Activated naive CD4-positive, alpha-beta T cell treated with anti-CD3 and anti-CD28 coated beads, Interleukin-2, amount 50 U/mL, for 24 hours (primary cell): ENCODE data around the gene SBF2.
"Not testable (repeated sequence)": the region's sequence is repeated elsewhere in the genome, so short reads cannot be mapped to it uniquely, and the experiment has no call there.

Experiments used
- H3K27ac Mint-ChIP-seq: one replicate; pipeline ENCODE4 v1.8.0; 2021; ENCODE audit warnings: mild to moderate bottlenecking, mixed read lengths
- H3K27me3 Mint-ChIP-seq: one replicate; pipeline ENCODE4 v1.8.0; 2021; ENCODE audit warnings: mixed read lengths
- H3K36me3 Mint-ChIP-seq: one replicate; pipeline ENCODE4 v1.8.0; 2021; ENCODE audit warnings: mixed read lengths
- H3K4me1 Mint-ChIP-seq: one replicate; pipeline ENCODE4 v1.8.0; 2021; ENCODE audit warnings: mixed read lengths
- H3K4me3 Mint-ChIP-seq: one replicate; pipeline ENCODE4 v1.8.0; 2021; ENCODE audit warnings: mild to moderate bottlenecking, mixed read lengths
- H3K9me3 Mint-ChIP-seq: one replicate; pipeline ENCODE4 v1.8.0; 2021; ENCODE audit warnings: mixed read lengths

SBF2 gene

GRCh38 chr11:10109806-10110205 lies 184.2 kb downstream of the SBF2 start:
- no peak overlapping the region for H3K27ac Mint-ChIP-seq
- no peak overlapping the region for H3K4me3 Mint-ChIP-seq
- H3K9me3 Mint-ChIP-seq: no peaks in the 10 kb centered on the region
- no peaks in the 10 kb centered on the region for H3K4me1 Mint-ChIP-seq
- H3K36me3 Mint-ChIP-seq: peaks cover 2% of the 10 kb centered on the region
- H3K27me3 Mint-ChIP-seq: no peaks in the 10 kb centered on the region

DNA sequence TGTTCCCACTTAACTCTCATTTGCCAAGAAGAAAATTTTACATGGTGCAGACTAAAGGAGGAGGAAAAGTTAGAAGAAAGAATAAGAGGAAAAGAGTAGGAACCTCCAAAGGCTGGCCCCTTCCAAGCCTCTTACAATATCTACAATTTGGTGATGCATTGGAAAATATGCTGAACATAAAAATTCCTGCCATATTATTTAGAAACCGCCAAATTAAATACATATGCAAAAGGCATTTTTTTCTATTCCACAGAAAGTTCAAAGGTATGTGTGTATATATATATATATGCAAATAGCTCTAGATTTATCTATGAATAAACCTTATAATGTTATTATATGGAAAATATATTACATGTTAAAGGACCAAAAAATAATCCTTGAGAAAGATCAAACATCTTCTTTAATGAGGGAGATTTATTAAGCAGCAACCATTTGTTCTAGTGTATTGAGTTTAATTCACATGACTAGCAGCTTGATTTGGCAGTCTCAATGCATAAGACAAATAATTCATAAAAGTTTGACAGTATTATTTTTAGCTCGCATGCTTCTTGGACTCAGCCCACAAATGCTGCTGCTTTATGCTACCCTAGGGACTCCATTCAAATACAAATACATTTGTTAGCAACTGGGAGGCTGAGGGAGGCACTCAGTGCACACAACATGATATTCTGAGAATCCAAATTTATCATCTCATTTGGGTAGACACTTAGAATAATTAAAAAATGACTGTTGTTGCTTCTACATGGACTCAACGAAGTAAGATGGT lies 184.9 kb downstream of the SBF2 start:
- Mint-ChIP-seq H3K27me3 (no peaks in the 10 kb centered on the region), H3K4me1 (no peaks in the 10 kb centered on the region), H3K9me3 (no peaks in the 10 kb centered on the region), H3K4me3 (no peak overlapping the region), H3K36me3 (peaks cover 4% of the 10 kb centered on the region), H3K27ac (no peak overlapping the region)

DNA sequence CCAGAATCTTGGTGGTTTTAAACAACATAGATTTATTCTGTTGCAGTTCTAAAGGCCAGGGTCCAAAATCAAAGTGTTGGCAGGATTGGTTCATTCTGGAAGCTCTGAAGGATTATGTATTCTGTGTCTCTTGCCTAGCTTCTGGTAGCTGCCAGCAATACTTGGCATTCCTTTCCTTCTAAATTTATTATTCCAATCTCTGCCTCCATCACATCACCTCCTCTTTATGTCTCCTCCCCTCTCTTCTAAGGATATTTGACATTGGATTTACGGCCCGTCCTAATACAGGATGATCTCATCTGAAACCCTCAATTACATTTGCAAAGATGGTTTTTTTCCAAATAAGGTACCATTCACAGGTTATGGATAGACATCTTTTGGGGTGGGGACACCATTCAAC lies 186.5 kb downstream of the SBF2 start:
- H3K27ac Mint-ChIP-seq: no peak overlapping the region
- H3K9me3 Mint-ChIP-seq: no peaks in the 10 kb centered on the region
- peaks cover 5% of the 10 kb centered on the region for H3K36me3 Mint-ChIP-seq
- no peaks in the 10 kb centered on the region for H3K4me1 Mint-ChIP-seq
- H3K27me3 Mint-ChIP-seq: no peaks in the 10 kb centered on the region
- no peak overlapping the region for H3K4me3 Mint-ChIP-seq

- Mint-ChIP-seq H3K27me3 (no peaks in the 10 kb centered on the region), H3K4me1 (no peaks in the 10 kb centered on the region), H3K36me3 (peaks cover 29% of the 10 kb centered on the region), H3K4me3 (no peak overlapping the region), H3K9me3 (peaks cover 15% of the 10 kb centered on the region), H3K27ac (no peak overlapping the region)
Observed at GRCh38 chr11:10097615-10098014, 196.4 kb downstream of the SBF2 start.

DNA sequence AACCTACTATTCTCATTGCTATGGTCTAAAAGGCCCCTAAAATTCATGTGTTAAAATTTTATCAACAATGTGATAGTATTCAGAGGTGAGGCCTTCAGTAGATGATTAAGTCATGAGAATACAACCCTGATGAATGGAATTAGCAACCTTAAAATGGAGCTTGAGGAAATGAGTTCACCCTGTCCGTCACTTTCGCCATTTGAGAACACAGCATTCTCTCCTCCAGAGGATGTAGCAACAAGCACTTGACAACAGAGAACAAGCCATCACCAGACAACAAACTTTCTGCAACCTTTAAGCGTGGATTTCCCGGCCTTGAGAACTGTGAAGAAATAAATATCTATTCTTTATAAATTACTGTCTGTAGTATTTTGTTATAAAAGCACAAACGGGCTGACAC lies 197.0 kb downstream of the SBF2 start:
- no peaks in the 10 kb centered on the region for H3K27me3 Mint-ChIP-seq
- peaks cover 29% of the 10 kb centered on the region for H3K36me3 Mint-ChIP-seq
- peaks cover 15% of the 10 kb centered on the region for H3K9me3 Mint-ChIP-seq
- peaks cover 3% of the 10 kb centered on the region for H3K4me1 Mint-ChIP-seq
- H3K4me3 Mint-ChIP-seq: no peak overlapping the region
- H3K27ac Mint-ChIP-seq: no peak overlapping the region

GRCh38 chr11:10095412-10096208 lies 198.4 kb downstream of the SBF2 start:
- H3K9me3 Mint-ChIP-seq: peaks cover 15% of the 10 kb centered on the region
- H3K36me3 Mint-ChIP-seq: peaks cover 21% of the 10 kb centered on the region
- no peak overlapping the region for H3K4me3 Mint-ChIP-seq
- H3K4me1 Mint-ChIP-seq: peaks cover 10% of the 10 kb centered on the region
- H3K27ac Mint-ChIP-seq: no peak overlapping the region
- no peaks in the 10 kb centered on the region for H3K27me3 Mint-ChIP-seq

DNA sequence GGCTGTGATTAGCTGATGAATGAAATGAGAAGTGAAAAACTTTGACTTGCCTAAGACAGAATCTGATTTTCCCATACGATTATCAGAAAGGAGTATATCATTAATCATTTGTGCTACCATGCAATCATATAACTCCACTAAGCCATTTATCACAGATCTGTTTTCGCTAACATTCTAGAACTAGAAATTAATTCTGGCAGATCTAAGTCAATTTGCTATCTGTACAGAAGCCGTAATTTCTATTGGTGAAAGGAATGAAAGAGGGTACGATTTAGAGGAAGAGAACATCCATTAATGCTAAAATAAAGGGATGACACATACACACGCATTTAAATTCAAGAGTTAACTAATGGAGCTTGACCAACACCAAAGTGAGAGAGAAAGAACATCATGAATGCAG lies 201.6 kb downstream of the SBF2 start:
- Mint-ChIP-seq H3K9me3 (no peaks in the 10 kb centered on the region), H3K36me3 (peaks cover 6% of the 10 kb centered on the region), H3K27me3 (no peaks in the 10 kb centered on the region), H3K4me3 (no peak overlapping the region), H3K4me1 (peaks cover 10% of the 10 kb centered on the region), H3K27ac (no peak overlapping the region)

DNA sequence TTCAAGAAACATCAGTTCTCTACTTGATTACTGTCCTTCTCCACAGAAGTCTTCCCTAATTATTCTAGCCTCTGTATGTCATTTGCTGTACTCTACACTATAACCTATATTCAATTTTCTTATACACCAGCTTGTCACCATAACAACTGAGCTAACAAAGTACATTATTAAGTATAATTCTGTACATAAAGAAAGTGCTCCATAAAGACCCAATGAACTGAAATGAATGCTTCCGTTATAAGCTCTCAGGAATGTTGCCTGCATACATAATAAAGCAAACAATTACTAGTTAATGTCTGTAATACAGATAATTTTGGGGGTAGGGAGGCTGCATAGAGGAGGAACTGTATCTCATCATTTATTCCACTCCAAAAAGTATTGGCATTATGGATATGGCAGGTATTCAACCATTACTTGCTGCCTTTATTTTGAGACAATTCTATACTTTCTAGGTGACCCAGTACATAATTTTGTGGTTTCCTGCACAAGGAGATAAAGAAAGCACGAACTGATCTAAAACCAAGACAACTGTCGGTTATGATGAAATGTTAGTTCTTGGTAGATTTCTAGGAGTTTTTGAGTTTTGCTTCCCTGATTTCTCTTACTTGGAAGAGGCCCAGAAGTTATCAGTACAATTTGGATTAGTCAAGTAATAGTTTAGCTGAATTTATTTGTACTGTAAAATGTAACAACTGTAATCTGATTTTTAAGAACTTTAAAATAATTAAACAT lies 202.5 kb downstream of the SBF2 start:
- Mint-ChIP-seq H3K4me1 (peaks cover 10% of the 10 kb centered on the region), H3K9me3 (no peaks in the 10 kb centered on the region), H3K4me3 (no peak overlapping the region), H3K27ac (peak overlapping the region; percentile 1), H3K27me3 (no peaks in the 10 kb centered on the region), H3K36me3 (peaks cover 6% of the 10 kb centered on the region)

GRCh38 chr11:10087923-10088225 lies 206.1 kb downstream of the SBF2 start:
- peaks cover 10% of the 10 kb centered on the region for H3K4me1 Mint-ChIP-seq
- H3K36me3 Mint-ChIP-seq, H3K27me3 Mint-ChIP-seq, H3K4me3 Mint-ChIP-seq, H3K27ac Mint-ChIP-seq: not testable (repeated sequence)
- H3K9me3 Mint-ChIP-seq: peaks cover 15% of the 10 kb centered on the region

- H3K9me3 Mint-ChIP-seq: peaks cover 18% of the 10 kb centered on the region
Observed at GRCh38 chr11:10087186-10087922, 206.7 kb downstream of the SBF2 start.

GRCh38 chr11:10080138-10080537 lies 213.9 kb downstream of the SBF2 start:
- Mint-ChIP-seq H3K27ac (no peak overlapping the region), H3K9me3 (peaks cover 23% of the 10 kb centered on the region), H3K4me3 (no peak overlapping the region), H3K27me3 (no peaks in the 10 kb centered on the region), H3K36me3 (peaks cover 20% of the 10 kb centered on the region), H3K4me1 (no peaks in the 10 kb centered on the region)

More at GRCh38 chr11:10087186-10087922, 206.7 kb downstream of the SBF2 start:
- H3K27me3 Mint-ChIP-seq: no peaks in the 10 kb centered on the region
- H3K36me3 Mint-ChIP-seq: peaks cover 8% of the 10 kb centered on the region
- no peak overlapping the region for H3K27ac Mint-ChIP-seq
- peaks cover 7% of the 10 kb centered on the region for H3K4me1 Mint-ChIP-seq
- H3K4me3 Mint-ChIP-seq: no peak overlapping the region

DNA sequence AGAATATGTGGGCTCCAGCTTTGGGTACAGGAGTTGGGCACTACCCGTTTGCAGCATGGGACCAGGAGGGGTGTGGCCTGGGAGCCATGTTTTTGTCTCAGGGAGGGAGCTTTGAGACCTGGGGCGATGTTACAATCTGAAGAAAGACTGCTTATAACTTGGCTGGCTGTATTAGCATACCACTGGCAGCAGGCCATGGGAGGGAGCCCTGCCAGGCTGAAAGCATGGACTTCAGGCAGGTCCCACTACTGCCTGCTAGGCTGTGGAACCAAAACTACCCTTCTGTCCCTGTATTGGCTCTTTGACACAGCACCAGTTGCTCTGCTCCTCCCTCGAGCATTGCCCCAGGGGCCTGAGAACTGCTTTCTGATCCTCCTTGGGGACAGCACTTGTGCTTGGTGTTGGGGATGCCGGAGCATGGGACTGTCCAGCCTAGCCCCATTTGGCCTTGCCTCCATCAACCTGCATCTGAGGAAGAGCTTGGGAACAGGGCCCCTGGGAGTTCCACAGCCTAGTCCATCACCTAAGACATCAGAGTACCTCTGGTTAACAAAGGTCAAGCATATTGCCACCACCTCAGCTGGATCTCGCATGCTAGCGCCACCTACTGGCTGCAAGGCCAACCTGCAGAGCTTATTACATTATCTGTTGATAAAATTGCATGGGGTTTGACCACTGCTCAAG lies 217.4 kb downstream of the SBF2 start:
- H3K27me3 Mint-ChIP-seq: no peaks in the 10 kb centered on the region
- peaks cover 10% of the 10 kb centered on the region for H3K36me3 Mint-ChIP-seq
- H3K27ac Mint-ChIP-seq: no peak overlapping the region
- H3K4me1 Mint-ChIP-seq: no peaks in the 10 kb centered on the region
- H3K4me3 Mint-ChIP-seq: no peak overlapping the region
- H3K9me3 Mint-ChIP-seq: no peaks in the 10 kb centered on the region

DNA sequence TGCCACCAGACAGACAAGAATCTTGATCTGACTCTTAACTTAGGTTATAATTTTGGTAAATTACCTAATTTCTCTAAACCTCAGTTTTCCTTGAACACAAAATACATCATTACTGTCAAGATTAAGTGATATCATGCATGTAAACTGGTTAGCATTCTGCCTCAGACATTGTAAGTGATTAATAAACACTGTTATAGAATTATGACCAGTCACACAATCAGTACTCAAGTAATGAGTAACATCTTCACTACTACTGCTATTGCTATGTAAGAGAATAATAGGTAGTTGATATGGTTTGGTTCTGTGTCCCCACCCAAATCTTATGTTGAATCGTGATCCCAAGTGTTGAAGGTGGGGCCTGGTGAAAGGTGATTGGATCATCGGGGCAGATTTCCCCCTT lies 218.9 kb downstream of the SBF2 start:
- Mint-ChIP-seq H3K4me1 (no peaks in the 10 kb centered on the region), H3K27me3 (no peaks in the 10 kb centered on the region)

GRCh38 chr11:10072841-10073240 lies 221.2 kb downstream of the SBF2 start:
- no peaks in the 10 kb centered on the region for H3K4me1 Mint-ChIP-seq
- no peaks in the 10 kb centered on the region for H3K27me3 Mint-ChIP-seq
- no peak overlapping the region for H3K27ac Mint-ChIP-seq
- no peak overlapping the region for H3K4me3 Mint-ChIP-seq
- no peaks in the 10 kb centered on the region for H3K9me3 Mint-ChIP-seq
- H3K36me3 Mint-ChIP-seq: peaks cover 5% of the 10 kb centered on the region

More for the DNA sequence above, 218.9 kb downstream of the SBF2 start:
- H3K36me3 Mint-ChIP-seq: peaks cover 9% of the 10 kb centered on the region
- H3K4me3 Mint-ChIP-seq: no peak overlapping the region
- no peaks in the 10 kb centered on the region for H3K9me3 Mint-ChIP-seq
- H3K27ac Mint-ChIP-seq: no peak overlapping the region

DNA sequence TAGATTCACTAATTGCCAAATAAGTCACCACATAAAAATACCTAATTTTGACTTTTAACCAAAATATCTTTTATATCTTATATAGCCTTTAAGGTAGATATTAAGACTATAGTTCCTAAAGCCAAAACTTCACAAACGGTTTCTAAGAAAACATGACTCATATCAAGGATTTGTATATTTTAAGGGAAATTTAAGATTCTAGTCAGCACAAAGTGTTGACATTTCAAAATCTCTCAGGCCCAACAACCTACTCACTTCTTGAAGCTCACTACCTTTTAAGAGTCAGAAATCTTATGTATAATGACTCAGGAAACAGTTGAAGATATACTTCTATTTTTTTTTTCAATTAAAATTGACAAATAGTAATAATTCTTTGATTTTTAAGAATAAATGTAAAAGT lies 221.9 kb downstream of the SBF2 start:
- H3K27me3 Mint-ChIP-seq: no peaks in the 10 kb centered on the region
- peaks cover 5% of the 10 kb centered on the region for H3K36me3 Mint-ChIP-seq
- no peak overlapping the region for H3K4me3 Mint-ChIP-seq
- H3K4me1 Mint-ChIP-seq: no peaks in the 10 kb centered on the region
- no peaks in the 10 kb centered on the region for H3K9me3 Mint-ChIP-seq
- H3K27ac Mint-ChIP-seq: no peak overlapping the region
